Neuron (in vitro differentiated cells): ENCODE measurements around the gene ARPC5L.
"Not testable (repeated sequence)": the region's sequence is repeated elsewhere in the genome, so short reads cannot be mapped to it uniquely, and the experiment has no call there.

ENCODE experiments used
- H2AFZ ChIP-seq: one replicate; pipeline ENCODE4 v1.6.1; 2013; ENCODE audit warnings: low read depth, mild to moderate bottlenecking, inconsistent platforms, low read length, moderate library complexity
- H3K27me3 ChIP-seq: one replicate; pipeline ENCODE4 v1.6.1; 2013; ENCODE audit warnings: low read length; ENCODE audit not compliant: insufficient read depth
- H3K36me3 ChIP-seq: one replicate; pipeline ENCODE4 v1.6.1; 2013; ENCODE audit warnings: low read length; ENCODE audit not compliant: insufficient read depth
- H3K4me1 ChIP-seq: one replicate; pipeline ENCODE4 v1.6.1; 2013; ENCODE audit warnings: low read length; ENCODE audit not compliant: insufficient read depth
- H3K4me3 ChIP-seq: 2 replicates; pipeline ENCODE4 v1.5.1; 2013; ENCODE audit warnings: mild to moderate bottlenecking, low read length, moderate library complexity
- H3K9me3 ChIP-seq: one replicate; pipeline ENCODE4 v1.6.1; 2013; ENCODE audit warnings: low read length

Gene ARPC5L

DNA sequence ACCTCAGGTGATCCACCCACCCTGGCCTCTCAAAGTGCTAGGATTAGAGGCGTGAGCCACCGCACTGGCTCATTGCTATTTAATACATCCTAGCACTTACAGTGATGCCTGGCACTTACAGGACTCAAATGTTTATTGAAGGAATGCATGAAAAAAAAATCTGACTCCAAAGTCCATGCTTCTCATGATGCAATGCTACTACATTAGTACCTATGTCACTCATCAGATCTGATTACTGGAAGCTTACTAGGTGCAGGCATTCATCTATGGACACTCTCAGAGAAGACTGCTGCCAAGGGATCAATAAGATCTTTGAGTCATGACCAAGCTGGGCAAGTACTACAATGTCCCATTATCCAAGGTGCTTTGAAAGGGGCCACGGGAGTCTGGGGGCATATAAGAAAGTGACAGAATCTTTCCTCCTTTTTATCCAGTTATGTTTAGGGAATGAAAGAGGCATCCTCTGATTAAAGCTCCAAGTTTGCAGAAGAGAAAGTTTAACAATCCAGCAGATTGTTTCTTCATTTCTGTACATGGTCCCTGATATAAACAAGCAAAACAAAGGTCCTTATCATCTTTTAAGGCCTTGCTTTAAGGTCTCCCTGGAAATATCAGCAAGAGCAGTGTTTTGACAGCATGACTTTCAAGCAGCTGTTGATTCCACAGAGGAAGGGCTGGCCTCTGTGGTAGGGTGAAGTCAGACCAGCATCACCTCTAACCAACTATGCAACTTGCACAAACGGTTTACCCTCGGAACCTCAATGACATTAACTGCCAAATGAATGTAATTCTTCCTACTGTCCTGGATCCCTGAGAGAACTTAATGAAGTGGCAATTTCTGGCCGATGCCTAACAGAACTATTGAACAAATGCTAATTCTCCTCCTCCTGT, 35.9 kb downstream of the ARPC5L start:
- Histone ChIP-seq H3K27me3 (no peaks in the 10 kb centered on the region), H2AFZ (no peak overlapping the region), H3K36me3 (peaks cover 46% of the 10 kb centered on the region), H3K4me3 (no peak overlapping the region), H3K4me1 (no peaks in the 10 kb centered on the region), H3K9me3 (no peaks in the 10 kb centered on the region)

DNA sequence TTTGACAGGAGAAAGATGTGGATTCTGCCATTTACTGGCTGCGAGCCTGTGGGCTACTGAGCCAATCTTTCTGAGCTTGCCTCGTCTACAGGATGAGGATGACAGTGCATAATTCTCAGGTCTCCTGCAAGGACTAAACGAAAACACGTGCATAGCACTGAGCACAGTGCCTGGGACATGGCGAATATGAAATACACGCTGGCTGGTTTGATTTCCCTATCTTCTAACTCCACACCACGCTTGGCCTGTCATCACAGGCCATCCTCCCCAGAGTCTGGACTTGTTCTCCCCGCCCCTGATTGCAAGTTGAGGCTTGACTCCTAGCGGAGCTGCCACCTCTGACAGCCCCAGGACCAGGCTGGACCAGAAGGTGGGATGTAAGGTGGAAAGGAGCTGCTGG, 37.9 kb downstream of the ARPC5L start:
- no peak overlapping the region for H2AFZ ChIP-seq
- no peaks in the 10 kb centered on the region for H3K27me3 ChIP-seq
- no peaks in the 10 kb centered on the region for H3K4me1 ChIP-seq
- peaks cover 41% of the 10 kb centered on the region for H3K36me3 ChIP-seq
- no peaks in the 10 kb centered on the region for H3K9me3 ChIP-seq
- H3K4me3 ChIP-seq, result no peak overlapping the region

DNA sequence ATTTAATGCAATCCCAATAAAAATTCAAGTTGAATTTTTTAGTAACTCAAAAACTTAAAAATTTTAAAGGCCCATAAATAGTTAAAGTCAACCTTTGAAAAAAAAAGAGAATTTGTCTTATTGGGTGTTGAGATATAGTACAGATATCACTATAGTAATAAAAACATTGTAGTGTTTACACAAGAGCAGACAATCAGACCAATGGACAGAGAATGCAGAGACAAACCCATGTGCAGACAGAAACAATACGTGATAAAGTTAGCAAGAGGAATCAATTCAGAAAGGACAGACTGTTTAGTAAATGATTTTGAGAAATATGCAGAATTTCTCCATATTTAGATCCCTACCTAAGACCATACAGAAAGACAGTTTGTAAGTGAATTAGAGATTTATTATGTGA, 45.0 kb downstream of the ARPC5L start:
- H3K36me3 ChIP-seq, result peaks cover 26% of the 10 kb centered on the region
- no peaks in the 10 kb centered on the region for H3K9me3 ChIP-seq
- no peaks in the 10 kb centered on the region for H3K27me3 ChIP-seq

DNA sequence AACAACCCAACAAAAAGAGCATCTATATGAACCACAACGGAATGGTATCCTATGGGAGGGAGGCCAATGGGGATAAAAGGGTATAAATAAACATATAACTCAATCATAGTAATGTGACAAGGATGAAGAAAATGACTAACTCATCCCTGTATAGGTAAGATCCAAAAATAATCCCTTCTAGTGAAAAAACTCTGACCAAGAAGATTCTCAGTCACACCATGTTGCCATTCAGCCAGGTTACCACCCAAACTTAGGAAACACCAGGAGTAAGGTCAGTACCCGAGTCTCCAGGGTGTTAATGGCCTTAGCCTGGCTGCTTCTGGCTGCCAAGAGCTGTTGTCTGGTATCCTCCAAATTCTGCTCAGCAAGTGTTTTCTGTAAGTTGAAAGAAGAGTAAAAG, 46.2 kb downstream of the ARPC5L start:
- Histone ChIP-seq H3K9me3 (no peaks in the 10 kb centered on the region), H3K4me3 (no peak overlapping the region), H3K27me3 (no peaks in the 10 kb centered on the region), H3K36me3 (peaks cover 29% of the 10 kb centered on the region), H3K4me1 (no peaks in the 10 kb centered on the region), H2AFZ (no peak overlapping the region)

More for the DNA sequence above, 45.0 kb downstream of the ARPC5L start:
- Histone ChIP-seq H3K4me1 (no peaks in the 10 kb centered on the region), H3K4me3 (no peak overlapping the region), H2AFZ (no peak overlapping the region)

GRCh38 chr9:124911766-124912165, 49.8 kb downstream of the ARPC5L start:
- Histone ChIP-seq H2AFZ (no peak overlapping the region), H3K4me1 (no peaks in the 10 kb centered on the region), H3K9me3 (no peaks in the 10 kb centered on the region), H3K27me3 (no peaks in the 10 kb centered on the region), H3K36me3 (peaks cover 51% of the 10 kb centered on the region), H3K4me3 (no peak overlapping the region)

DNA sequence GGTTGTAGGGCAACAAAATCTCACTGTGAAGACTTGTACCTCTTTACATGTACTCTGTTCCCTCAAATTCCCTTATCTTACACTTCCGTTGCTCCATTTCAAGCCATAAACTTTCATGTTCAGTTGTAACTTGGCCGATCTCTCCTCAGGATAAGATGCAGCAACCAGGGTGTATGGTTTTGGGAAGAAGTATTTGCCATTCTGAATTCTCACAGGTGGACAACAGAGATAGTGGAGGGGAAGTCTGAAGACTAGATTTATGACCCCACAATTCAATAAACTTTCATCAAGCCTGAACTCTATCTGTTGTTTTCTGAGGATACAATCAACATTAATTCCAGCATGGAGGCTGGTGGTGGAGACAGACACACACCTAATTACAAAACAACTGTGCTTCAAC, 51.4 kb downstream of the ARPC5L start:
- Histone ChIP-seq H3K36me3 (peaks cover 48% of the 10 kb centered on the region), H3K4me1 (no peaks in the 10 kb centered on the region), H2AFZ (no peak overlapping the region), H3K9me3 (no peaks in the 10 kb centered on the region), H3K27me3 (no peaks in the 10 kb centered on the region), H3K4me3 (no peak overlapping the region)

- Histone ChIP-seq H3K9me3 (no peaks in the 10 kb centered on the region), H3K36me3 (peaks cover 57% of the 10 kb centered on the region)
Measured at GRCh38 chr9:124914753-124915405, 52.9 kb downstream of the ARPC5L start.

DNA sequence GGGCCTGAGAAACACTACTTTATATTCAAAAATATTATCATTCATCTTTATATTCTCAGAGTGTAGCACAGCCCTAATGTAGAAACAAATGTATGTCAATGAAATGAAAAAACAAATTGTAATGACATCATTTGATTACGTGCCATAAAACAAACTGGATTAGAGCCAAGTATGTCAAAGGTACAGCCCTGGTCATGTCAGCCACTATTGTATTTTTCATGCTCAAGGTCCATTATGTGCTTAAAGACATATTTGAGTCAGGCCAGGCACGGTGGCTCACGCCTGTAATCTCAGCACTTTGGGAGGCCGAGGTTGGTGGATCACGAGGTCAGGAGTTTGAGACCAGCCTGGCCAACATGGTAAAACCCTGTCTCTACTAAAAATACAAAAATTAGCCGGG, 58.5 kb downstream of the ARPC5L start:
- not testable (repeated sequence) for H3K27me3 ChIP-seq, H2AFZ ChIP-seq, H3K4me3 ChIP-seq, H3K9me3 ChIP-seq, H3K4me1 ChIP-seq
- peaks cover 47% of the 10 kb centered on the region for H3K36me3 ChIP-seq

More at GRCh38 chr9:124914753-124915405, 52.9 kb downstream of the ARPC5L start:
- Histone ChIP-seq H3K4me3 (no peak overlapping the region), H2AFZ (no peak overlapping the region), H3K4me1 (no peaks in the 10 kb centered on the region), H3K27me3 (no peaks in the 10 kb centered on the region)
